SK-N-SH (cell line): ENCODE results near the gene NUDT14.

Source experiments
- RAD21 ChIP-seq: IDR thresholded peaks from 2 replicates; pipeline ENCODE4 v1.6.1; 2012; ENCODE audit warnings: mild to moderate bottlenecking, low read length
- TAF1 ChIP-seq: IDR thresholded peaks from 2 replicates; pipeline ENCODE4 v1.6.1; 2012; ENCODE audit warnings: low read depth, mild to moderate bottlenecking, low read length, moderate library complexity, borderline replicate concordance

DNA sequence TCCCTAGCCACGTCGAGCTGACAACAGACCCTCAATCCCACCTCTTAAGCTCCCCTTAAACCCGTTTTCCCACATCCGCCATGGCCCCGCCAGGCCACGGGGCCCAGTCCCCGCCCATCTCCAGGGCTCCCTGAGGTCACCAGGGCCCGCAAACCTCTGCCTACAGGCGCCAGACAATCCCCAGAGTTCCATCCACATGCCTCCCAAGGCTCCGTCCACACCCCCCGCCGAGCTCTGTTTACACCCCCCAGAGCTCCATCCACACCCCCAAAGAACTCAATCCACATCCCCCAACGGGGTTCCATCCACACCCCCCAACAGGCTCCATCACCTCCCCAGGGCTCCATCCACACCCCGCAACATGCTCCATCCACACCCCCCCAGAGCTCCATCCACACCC is 21.8 kb downstream of the NUDT14 start:
- TF ChIP-seq TAF1 (no peak), RAD21 (no peak)
